Astrocyte (in vitro differentiated cells and primary cell): ENCODE measurements around the gene PALM3. TPM values are rescaled to one million over a fixed set of nuclear protein-coding genes. Genes with fewer than 3 reads are reported as not detected.
"Not testable (repeated sequence)": the region's sequence is repeated elsewhere in the genome, so short reads cannot be mapped to it uniquely, and the experiment has no call there.

ENCODE experiments used
- DNase-seq: peaks from one replicate; pipeline ENCODE4 v3.0.0-alpha.2; 2010; ENCODE audit warnings: low read depth
- FAIRE-seq: peaks from 2 replicates; lab custom pipeline; 2011; peaks lifted over from hg19 to GRCh38; lab: Jason Lieb, UNC
- H2AFZ ChIP-seq: 2 replicates; pipeline ENCODE4 v1.6.0; 2012; ENCODE audit warnings: low read depth, low read length, inconsistent platforms
- H3K27ac ChIP-seq: 2 replicates; pipeline ENCODE4 v1.5.1; 2011; ENCODE audit warnings: low read depth, low read length, inconsistent platforms
- H3K27me3 ChIP-seq: 2 replicates; pipeline ENCODE4 v1.6.0; 2011; ENCODE audit warnings: low read length, inconsistent platforms; ENCODE audit not compliant: insufficient read depth
- H3K36me3 ChIP-seq: 2 replicates; pipeline ENCODE4 v1.5.1; 2011; ENCODE audit warnings: low read length, inconsistent platforms; ENCODE audit not compliant: insufficient read depth
- H3K4me1 ChIP-seq: 2 replicates; pipeline ENCODE4 v1.5.1; 2011; ENCODE audit warnings: low read length, inconsistent platforms; ENCODE audit not compliant: insufficient read depth
- H3K4me2 ChIP-seq: 2 replicates; pipeline ENCODE4 v1.6.0; 2012; ENCODE audit warnings: low read length, inconsistent platforms
- H3K4me3 ChIP-seq: 2 replicates; pipeline ENCODE4 v1.5.1; 2011; ENCODE audit warnings: low read depth, mild to moderate bottlenecking, low read length, inconsistent platforms; ENCODE audit not compliant: insufficient read depth
- H3K79me2 ChIP-seq: 2 replicates; pipeline ENCODE4 v1.6.0; 2012; ENCODE audit warnings: mild to moderate bottlenecking, low read length, inconsistent platforms; ENCODE audit not compliant: insufficient read depth
- H3K9ac ChIP-seq: 2 replicates; pipeline ENCODE4 v1.6.0; 2012; ENCODE audit warnings: mild to moderate bottlenecking, low read length, inconsistent platforms
- H3K9me3 ChIP-seq: 2 replicates; pipeline ENCODE4 v1.5.1; 2012; ENCODE audit warnings: low read depth, mild to moderate bottlenecking, low read length, inconsistent platforms; ENCODE audit not compliant: insufficient read depth
- H4K20me1 ChIP-seq: 2 replicates; pipeline ENCODE4 v1.6.0; 2012; ENCODE audit warnings: low read length, inconsistent platforms; ENCODE audit not compliant: insufficient read depth
- H3K27ac Mint-ChIP-seq: one replicate; pipeline ENCODE4 v1.8.0; 2021; ENCODE audit warnings: mild to moderate bottlenecking, mixed read lengths; ENCODE audit not compliant: unreplicated experiment
- H3K27me3 Mint-ChIP-seq: one replicate; pipeline ENCODE4 v1.8.0; 2021; ENCODE audit warnings: low read depth, mixed read lengths; ENCODE audit not compliant: unreplicated experiment
- H3K36me3 Mint-ChIP-seq: one replicate; pipeline ENCODE4 v1.8.0; 2021; ENCODE audit warnings: low read depth, mixed read lengths; ENCODE audit not compliant: unreplicated experiment
- H3K4me1 Mint-ChIP-seq: one replicate; pipeline ENCODE4 v1.8.0; 2021; ENCODE audit warnings: low read depth, mixed read lengths; ENCODE audit not compliant: unreplicated experiment
- H3K4me3 Mint-ChIP-seq: one replicate; pipeline ENCODE4 v1.8.0; 2021; ENCODE audit warnings: mild to moderate bottlenecking, moderate library complexity, mixed read lengths; ENCODE audit not compliant: unreplicated experiment
- H3K9me3 Mint-ChIP-seq: one replicate; pipeline ENCODE4 v1.8.0; 2021; ENCODE audit warnings: mild to moderate bottlenecking, mixed read lengths; ENCODE audit not compliant: unreplicated experiment
- CTCF ChIP-seq: IDR thresholded peaks from 2 replicates; pipeline ENCODE4 v1.5.1; 2011; ENCODE audit warnings: low read depth, mild to moderate bottlenecking, inconsistent platforms, low read length, moderate library complexity; ENCODE audit not compliant: insufficient read depth
- EZH2 ChIP-seq: IDR thresholded peaks from 2 replicates; pipeline ENCODE4 v1.6.1; 2012; ENCODE audit warnings: mild to moderate bottlenecking, low read length, inconsistent platforms; ENCODE audit not compliant: insufficient read depth
- total RNA-seq: library from RNA; stranded (reverse); gene quantifications from 2 replicates; pipeline ENCODE4 v1.2.1, GENCODE V29; 2021

PALM3 gene
- total RNA-seq, 1 donor from 2014 or later, result 1.6 TPM

- Mint-ChIP-seq H3K4me3 (no peak overlapping the region), H3K36me3 (no peaks in the 10 kb centered on the region)
Measured at GRCh38 chr19:14028901-14029300, 33.0 kb downstream of the PALM3 start.

GRCh38 chr19:14027856-14028450 is 33.9 kb downstream of the PALM3 start, which contains the start of gene RLN3:
RLN3 (plus strand) TSS chr19:14028148; CDS start chr19:14028205, 57 bp downstream.
- no peak within 1 kb of the TSS for H2AFZ ChIP-seq

More at GRCh38 chr19:14028901-14029300, 33.0 kb downstream of the PALM3 start:
- no peak for FAIRE-seq
- H3K9ac ChIP-seq, result no peak overlapping the region
- no peaks in the 10 kb centered on the region for H3K9me3 ChIP-seq
- H3K4me2 ChIP-seq, result no peak overlapping the region
- H3K79me2 ChIP-seq, result no peaks in the 10 kb centered on the region
- no peak overlapping the region for H2AFZ ChIP-seq
- no peak for TF ChIP-seq EZH2
- no peak for TF ChIP-seq CTCF
- no peaks in the 10 kb centered on the region for H3K4me1 Mint-ChIP-seq
- no peak for DNase-seq
- H3K27ac Mint-ChIP-seq, result no peak overlapping the region
- H3K27me3 Mint-ChIP-seq, result peaks cover 16% of the 10 kb centered on the region
- H3K4me1 ChIP-seq, result peaks cover 3% of the 10 kb centered on the region
- H3K27me3 ChIP-seq, result no peaks in the 10 kb centered on the region
- no peaks in the 10 kb centered on the region for H3K36me3 ChIP-seq
- no peaks in the 10 kb centered on the region for H3K9me3 Mint-ChIP-seq
- H3K27ac ChIP-seq, result no peak overlapping the region
- no peak overlapping the region for H3K4me3 ChIP-seq
- H4K20me1 ChIP-seq, result no peaks in the 10 kb centered on the region

GRCh38 chr19:14026652-14027192 is 35.2 kb downstream of the PALM3 start:
- DNase-seq, H3K27ac ChIP-seq, H3K9ac ChIP-seq, H3K27ac Mint-ChIP-seq, H3K79me2 ChIP-seq, H4K20me1 ChIP-seq, H3K9me3 Mint-ChIP-seq, H3K9me3 ChIP-seq, H2AFZ ChIP-seq, H3K4me1 Mint-ChIP-seq, FAIRE-seq, H3K4me2 ChIP-seq, H3K36me3 Mint-ChIP-seq, H3K4me3 ChIP-seq, H3K4me1 ChIP-seq, H3K27me3 ChIP-seq, H3K4me3 Mint-ChIP-seq, H3K36me3 ChIP-seq: not testable (repeated sequence)
- peaks cover 16% of the 10 kb centered on the region for H3K27me3 Mint-ChIP-seq

More at GRCh38 chr19:14027856-14028450, 33.9 kb downstream of the PALM3 start, which contains the start of gene RLN3:
- H3K27ac ChIP-seq, result no peak within 1 kb of the TSS
- Mint-ChIP-seq H3K27me3 (peaks cover 16% of the 10 kb centered on the region), H3K4me1 (peaks cover 4% of the 10 kb centered on the region), H3K36me3 (no peaks in the 10 kb centered on the region), H3K27ac (no peak within 1 kb of the TSS), H3K9me3 (no peaks in the 10 kb centered on the region), H3K4me3 (no peak within 1 kb of the TSS)
- no peak within 1 kb of the TSS for H3K4me3 ChIP-seq
- DNase-seq (no peak), FAIRE-seq (no peak)
- no peaks in the 10 kb centered on the region for H3K9me3 ChIP-seq
- H3K4me2 ChIP-seq, result no peak within 1 kb of the TSS
- peaks cover 7% of the 10 kb centered on the region for H3K4me1 ChIP-seq
- no peaks in the 10 kb centered on the region for H3K36me3 ChIP-seq
- H3K9ac ChIP-seq, result no peak within 1 kb of the TSS
- no peaks in the 10 kb centered on the region for H3K27me3 ChIP-seq
- TF ChIP-seq CTCF, result no peak
- no peak for TF ChIP-seq EZH2
- H3K79me2 ChIP-seq, result no peaks in the 10 kb centered on the region
- H4K20me1 ChIP-seq, result no peaks in the 10 kb centered on the region
